Measurements from ENCODE around the gene SCART1. TPM values are rescaled to one million over a fixed set of nuclear protein-coding genes. Genes with fewer than 3 reads are reported as not detected.

The SCART1 gene
- total RNA-seq, 1 donor from 2014 or later, result 3.8 TPM

GRCh38 chr10:133475821-133476640 is 22.3 kb downstream of the SCART1 start:
- DNase-seq, result no peak
- Mint-ChIP-seq H3K4me3 (ENCODE audit: unreplicated experiment) (no peak overlapping the region), H3K27me3 (ENCODE audit: unreplicated experiment) (peaks cover 3% of the 10 kb centered on the region), H3K4me1 (ENCODE audit: low read depth, unreplicated experiment) (no peaks in the 10 kb centered on the region), H3K36me3 (ENCODE audit: unreplicated experiment) (no peaks in the 10 kb centered on the region), H3K9me3 (ENCODE audit: unreplicated experiment) (peaks cover 14% of the 10 kb centered on the region), H3K27ac (ENCODE audit: unreplicated experiment) (no peak overlapping the region)
- TF ChIP-seq CTCF (IDR thresholded peaks at IDR 0.05; ENCODE audit: partially characterized antibody, unreplicated experiment), result no peak

GRCh38 chr10:133476641-133476990 is 22.9 kb downstream of the SCART1 start:
- H3K27me3 Mint-ChIP-seq (ENCODE audit: unreplicated experiment), result peaks cover 7% of the 10 kb centered on the region
- H3K4me3 Mint-ChIP-seq (ENCODE audit: unreplicated experiment), result no peak overlapping the region
- no peaks in the 10 kb centered on the region for H3K4me1 Mint-ChIP-seq (ENCODE audit: low read depth, unreplicated experiment)
- H3K27ac Mint-ChIP-seq (ENCODE audit: unreplicated experiment), result no peak overlapping the region
- peaks cover 3% of the 10 kb centered on the region for H3K36me3 Mint-ChIP-seq (ENCODE audit: unreplicated experiment)
- DNase-seq, result no peak
- peaks cover 14% of the 10 kb centered on the region for H3K9me3 Mint-ChIP-seq (ENCODE audit: unreplicated experiment)
- TF ChIP-seq CTCF (IDR thresholded peaks at IDR 0.05; ENCODE audit: partially characterized antibody, unreplicated experiment), result no peak

- Mint-ChIP-seq H3K9me3 (ENCODE audit: unreplicated experiment) (peaks cover 14% of the 10 kb centered on the region), H3K4me3 (ENCODE audit: unreplicated experiment) (no peak overlapping the region), H3K27me3 (ENCODE audit: unreplicated experiment) (peaks cover 7% of the 10 kb centered on the region), H3K4me1 (ENCODE audit: low read depth, unreplicated experiment) (no peaks in the 10 kb centered on the region), H3K36me3 (ENCODE audit: unreplicated experiment) (peaks cover 3% of the 10 kb centered on the region), H3K27ac (ENCODE audit: unreplicated experiment) (peak overlapping the region; percentile 15)
- DNase-seq, result no peak
- no peak for TF ChIP-seq CTCF (IDR thresholded peaks at IDR 0.05; ENCODE audit: partially characterized antibody, unreplicated experiment)
Measured at GRCh38 chr10:133481086-133481643, 27.4 kb downstream of the SCART1 start.

GRCh38 chr10:133481657-133482056 is 27.9 kb downstream of the SCART1 start:
- no peak overlapping the region for H3K4me3 Mint-ChIP-seq (ENCODE audit: unreplicated experiment)
- H3K36me3 Mint-ChIP-seq (ENCODE audit: unreplicated experiment), result peaks cover 3% of the 10 kb centered on the region
- H3K4me1 Mint-ChIP-seq (ENCODE audit: low read depth, unreplicated experiment), result no peaks in the 10 kb centered on the region
- H3K27ac Mint-ChIP-seq (ENCODE audit: unreplicated experiment), result no peak overlapping the region
- no peak for TF ChIP-seq CTCF (IDR thresholded peaks at IDR 0.05; ENCODE audit: partially characterized antibody, unreplicated experiment)
- H3K9me3 Mint-ChIP-seq (ENCODE audit: unreplicated experiment), result peaks cover 11% of the 10 kb centered on the region
- peaks cover 6% of the 10 kb centered on the region for H3K27me3 Mint-ChIP-seq (ENCODE audit: unreplicated experiment)
- DNase-seq, result no peak

GRCh38 chr10:133484818-133485217 is 31.1 kb downstream of the SCART1 start:
- DNase-seq, result no peak

More at GRCh38 chr10:133484818-133485217, 31.1 kb downstream of the SCART1 start:
- no peak for TF ChIP-seq CTCF (IDR thresholded peaks at IDR 0.05; ENCODE audit: partially characterized antibody, unreplicated experiment)
- Mint-ChIP-seq H3K36me3 (ENCODE audit: unreplicated experiment) (peaks cover 3% of the 10 kb centered on the region), H3K9me3 (ENCODE audit: unreplicated experiment) (peaks cover 11% of the 10 kb centered on the region), H3K27me3 (ENCODE audit: unreplicated experiment) (peaks cover 4% of the 10 kb centered on the region), H3K4me3 (ENCODE audit: unreplicated experiment) (no peak overlapping the region), H3K4me1 (ENCODE audit: low read depth, unreplicated experiment) (no peaks in the 10 kb centered on the region), H3K27ac (ENCODE audit: unreplicated experiment) (no peak overlapping the region)

Measured in glutamatergic neuron (in vitro differentiated cells).